Renal pelvis (tissue), 4 donors: ENCODE data around the gene TGM6. TPM values are rescaled to one million over a fixed set of nuclear protein-coding genes. Genes with fewer than 3 reads are reported as not detected.

Experiments
- DNase-seq: peaks from one replicate; pipeline ENCODE4 v3.0.0-alpha.2; 2013
- polyA plus RNA-seq, 3 donors: library from polyadenylated mRNA; unstranded; fragments of 120-200 nt; gene quantifications; one replicate each; pipeline ENCODE4 v1.2.1, GENCODE V29; 2013; ENCODE audit not compliant: insufficient read length in 3 of 3

Gene TGM6
- polyA plus RNA-seq, 3 donors, result not detected

DNA sequence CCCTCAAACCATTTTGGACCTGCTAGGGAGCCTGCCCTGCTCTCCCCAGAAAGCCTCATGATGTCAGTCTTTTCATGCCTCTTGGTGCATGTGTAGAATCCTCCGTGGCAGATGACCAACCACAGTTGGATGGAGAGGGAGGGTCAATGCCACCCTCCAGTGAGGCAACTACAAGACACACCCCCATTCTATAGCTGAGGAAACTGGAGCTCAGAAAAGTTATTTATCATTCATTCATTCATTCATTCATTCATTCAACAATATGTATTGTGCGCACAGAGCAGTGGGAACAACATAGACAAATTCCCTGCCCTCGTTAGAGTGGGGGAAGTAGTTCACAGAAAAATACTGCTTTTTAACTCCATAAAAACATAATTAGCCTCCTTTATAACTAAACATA, 73.1 kb downstream of the TGM6 start:
- no peak for DNase-seq

GRCh38 chr20:2455771-2456497, 75.2 kb downstream of the TGM6 start:
- DNase-seq, result no peak

- DNase-seq, result no peak
Measured at GRCh38 chr20:2458919-2459499, 78.3 kb downstream of the TGM6 start.

GRCh38 chr20:2459981-2460751, 79.5 kb downstream of the TGM6 start:
- DNase-seq, result no peak

DNA sequence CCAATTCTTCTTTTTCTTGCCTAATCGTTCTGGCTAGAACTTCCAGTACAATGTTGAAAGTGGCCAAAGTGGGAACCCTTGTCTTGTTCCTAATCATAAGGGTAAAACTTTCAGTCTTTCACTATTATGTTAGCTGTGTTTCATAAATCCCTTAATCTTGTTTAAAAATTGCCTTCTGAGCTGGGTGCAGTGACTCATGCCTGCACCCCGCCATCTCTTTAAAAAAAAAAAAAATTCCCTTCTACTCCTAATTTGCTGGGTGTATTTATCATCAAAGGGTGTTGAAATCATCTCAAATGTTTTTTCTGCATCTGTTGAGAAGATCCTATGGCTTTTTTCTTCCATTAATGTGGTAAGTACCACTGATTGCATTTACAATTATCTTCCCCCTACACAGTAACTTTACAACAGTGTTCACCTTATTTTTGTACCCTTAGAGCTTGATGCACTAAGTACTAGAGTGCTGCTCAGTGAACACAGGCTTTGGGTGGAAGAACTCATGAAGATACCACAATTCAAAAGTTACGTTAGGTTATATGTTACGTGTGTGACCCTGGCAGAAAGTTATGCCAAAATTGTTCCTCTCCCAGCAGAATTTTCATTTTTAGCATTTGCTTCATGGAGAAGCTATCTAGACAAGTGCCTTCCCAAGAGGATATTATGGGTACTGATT, 80.2 kb downstream of the TGM6 start:
- DNase-seq, result no peak

- DNase-seq, result no peak
Measured at GRCh38 chr20:2462484-2462883, 81.8 kb downstream of the TGM6 start.

DNA sequence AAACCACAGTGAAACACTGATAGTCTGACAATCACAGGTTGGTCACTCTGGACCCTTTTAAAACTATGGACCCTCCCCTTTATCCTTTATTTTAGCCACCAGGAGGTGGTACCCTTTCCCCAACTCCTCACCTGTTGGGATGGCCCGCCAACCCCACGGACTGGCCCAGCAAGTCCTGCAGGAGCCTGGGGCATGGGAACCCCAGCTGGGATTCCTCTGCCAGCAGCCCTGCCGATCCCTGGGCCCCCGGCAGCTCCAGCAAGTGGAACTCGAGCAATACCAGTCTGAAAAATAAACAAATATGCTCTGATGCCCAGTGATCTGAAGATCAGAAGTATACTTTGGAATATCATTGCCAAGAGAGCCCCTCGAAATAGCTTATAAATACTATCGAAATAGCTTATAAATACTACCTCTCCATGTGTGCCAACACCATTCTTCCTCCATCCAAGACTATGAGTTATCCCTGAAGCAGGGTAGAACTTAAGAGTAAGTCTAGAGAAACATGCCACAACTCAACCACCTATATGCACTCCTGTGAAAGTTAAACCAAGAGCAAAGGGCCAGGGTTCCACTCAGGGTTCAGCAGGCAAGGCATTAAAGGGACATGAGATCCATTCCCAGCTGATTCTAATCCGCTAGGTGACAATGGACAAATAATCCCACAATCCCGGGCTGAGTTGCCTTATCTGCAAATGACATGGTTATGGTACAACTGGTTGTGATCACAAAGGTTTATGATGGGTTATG, 83.1 kb downstream of the TGM6 start:
- no peak for DNase-seq

DNA sequence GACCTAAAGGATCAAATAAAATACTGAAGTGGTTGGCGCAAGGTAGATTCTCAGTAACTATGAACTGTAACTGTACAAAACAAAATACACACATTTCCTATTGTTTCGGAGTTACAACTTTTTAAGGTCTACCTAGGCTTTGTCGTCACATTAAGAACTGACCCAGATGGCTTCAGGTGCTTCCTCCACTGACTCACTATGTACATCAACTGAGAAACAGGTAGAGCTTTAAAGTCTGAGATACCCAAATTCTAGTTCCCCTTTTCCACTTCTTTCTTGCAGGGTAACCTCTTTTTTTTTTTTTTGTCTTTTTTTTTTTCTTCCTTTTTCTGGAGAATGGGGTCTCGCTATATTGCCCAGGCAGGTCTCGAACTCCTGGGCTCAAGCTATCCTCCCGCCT, 84.4 kb downstream of the TGM6 start:
- no peak for DNase-seq

- no peak for DNase-seq
Measured at GRCh38 chr20:2467412-2467811, 86.7 kb downstream of the TGM6 start.

DNA sequence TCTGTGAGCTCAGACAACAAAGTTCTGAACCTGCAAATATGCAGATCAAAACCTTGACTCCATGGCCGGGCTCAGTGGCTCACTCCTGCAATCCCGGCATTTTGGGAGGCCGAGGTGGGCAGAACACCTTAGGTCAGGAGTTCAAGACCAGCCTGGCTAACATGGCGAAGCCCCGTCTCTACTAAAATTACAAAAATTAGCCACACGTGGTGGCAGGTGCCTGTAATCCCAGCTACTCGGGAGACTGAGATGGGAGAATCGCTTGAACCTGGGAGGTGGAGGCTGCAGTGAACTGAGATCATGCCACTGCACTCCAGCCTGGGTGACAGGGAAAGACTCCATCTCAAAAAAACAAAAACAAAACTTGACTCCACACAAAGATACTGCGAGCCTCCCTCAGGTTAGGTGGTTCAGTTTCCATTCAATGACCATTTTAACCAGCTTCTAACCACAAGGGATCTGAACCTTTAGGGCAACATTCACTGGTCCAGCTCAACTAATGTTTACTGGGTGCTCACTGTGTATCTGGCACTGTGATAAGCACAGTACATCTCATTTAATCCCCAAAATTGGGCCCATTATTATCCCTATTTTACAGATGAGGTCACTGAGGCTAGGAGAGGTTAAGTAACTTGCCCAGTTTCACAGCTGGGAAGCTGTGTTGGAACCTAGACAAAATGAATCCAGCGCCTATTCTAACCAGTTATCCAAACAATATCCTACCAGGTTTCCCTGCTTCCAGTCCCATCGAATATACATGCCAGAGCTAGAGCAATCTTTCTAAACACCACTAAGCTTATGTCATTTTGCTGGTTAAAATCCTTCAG, 88.1 kb downstream of the TGM6 start:
- no peak for DNase-seq

DNA sequence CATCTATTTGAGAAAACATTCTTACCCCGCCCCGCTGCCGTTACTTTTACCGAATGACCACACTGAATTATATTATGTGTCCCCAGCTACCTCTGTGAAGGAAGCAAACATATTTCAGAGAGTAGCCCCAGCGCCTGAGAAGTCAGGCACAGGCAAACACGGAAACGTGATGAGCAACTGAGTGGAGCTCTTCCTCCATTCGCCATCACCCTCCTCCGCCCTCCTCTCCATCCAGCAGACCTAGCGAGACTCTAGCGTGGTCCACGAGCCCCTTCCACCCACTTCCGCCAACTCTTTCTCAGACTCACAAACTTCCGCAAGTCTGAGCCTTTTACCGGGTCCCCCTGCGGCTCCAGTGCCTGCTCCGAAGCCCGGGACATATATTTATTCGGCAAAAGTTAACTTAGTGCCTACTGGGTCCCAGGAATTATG, 89.3 kb downstream of the TGM6 start:
- peak; percentile 26 for DNase-seq

- DNase-seq, result peak; percentile 98
Measured at GRCh38 chr20:2470423-2471193, 89.9 kb downstream of the TGM6 start, which contains the start of gene SNRPB. SNRPB (minus strand) TSS chr20:2470789; CDS start chr20:2470690, 99 bp downstream.

- DNase-seq, result no peak
Measured at GRCh38 chr20:2473516-2473915, 92.8 kb downstream of the TGM6 start.

- no peak for DNase-seq
Measured at GRCh38 chr20:2475850-2476741, 95.4 kb downstream of the TGM6 start.

DNA sequence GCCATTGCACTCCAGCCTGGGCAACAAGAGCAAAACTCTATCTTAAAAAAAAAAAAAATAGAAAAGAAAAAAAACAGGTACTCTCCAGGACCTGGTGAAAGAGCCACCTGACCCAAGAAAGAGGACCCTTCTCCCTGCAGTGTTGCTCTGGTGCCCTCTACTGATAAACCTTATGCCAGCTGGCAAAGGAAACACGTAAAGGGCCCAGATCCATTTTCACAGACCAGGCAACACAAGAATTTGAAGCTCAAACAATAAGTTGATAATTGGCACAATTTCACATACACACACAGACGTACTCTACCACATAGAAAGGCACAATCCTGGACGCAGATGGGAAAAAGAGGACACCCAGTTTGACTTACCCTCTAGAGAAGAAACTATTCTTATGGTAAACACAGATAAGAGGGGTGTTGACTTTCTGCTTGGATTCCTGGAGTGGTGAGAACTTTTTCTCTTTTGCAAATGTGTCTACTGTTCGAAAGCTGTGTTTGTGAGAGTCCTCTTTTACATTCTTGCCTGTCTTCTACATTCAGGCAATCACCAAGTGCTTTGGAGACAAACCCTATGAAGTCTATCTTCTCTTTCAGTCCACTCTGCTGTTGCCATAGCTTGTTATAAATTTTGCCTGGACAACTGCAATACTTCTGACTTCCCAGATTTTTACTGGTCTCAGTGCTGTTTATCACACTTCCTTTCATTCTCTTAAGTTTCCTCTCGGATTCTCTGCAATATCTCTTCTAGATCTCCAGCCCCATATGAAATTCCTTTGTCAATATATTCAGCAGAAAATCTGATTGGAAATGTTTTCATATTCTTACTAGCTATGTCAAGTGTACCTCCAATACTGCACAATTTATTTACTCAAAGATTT, 96.3 kb downstream of the TGM6 start:
- DNase-seq, result no peak

- DNase-seq, result no peak
Measured at GRCh38 chr20:2480381-2480780, 99.7 kb downstream of the TGM6 start.
